Stimulated activated CD4-positive, alpha-beta T cell treated with anti-CD3 and anti-CD28 coated beads, Interleukin-15, amount 100 ng/mL, for 1 hour (primary cell): ENCODE measurements around the gene AKAP8L.
"Not testable (repeated sequence)": the region's sequence is repeated elsewhere in the genome, so short reads cannot be mapped to it uniquely, and the experiment has no call there.

Experiments used
- DNase-seq, 2 donors: peaks; one replicate each; pipeline ENCODE4 v3.0.0-alpha.2; 2020; ENCODE audit warnings: low read depth in 1 of 2, low spot score in 1 of 2

AKAP8L gene

DNA sequence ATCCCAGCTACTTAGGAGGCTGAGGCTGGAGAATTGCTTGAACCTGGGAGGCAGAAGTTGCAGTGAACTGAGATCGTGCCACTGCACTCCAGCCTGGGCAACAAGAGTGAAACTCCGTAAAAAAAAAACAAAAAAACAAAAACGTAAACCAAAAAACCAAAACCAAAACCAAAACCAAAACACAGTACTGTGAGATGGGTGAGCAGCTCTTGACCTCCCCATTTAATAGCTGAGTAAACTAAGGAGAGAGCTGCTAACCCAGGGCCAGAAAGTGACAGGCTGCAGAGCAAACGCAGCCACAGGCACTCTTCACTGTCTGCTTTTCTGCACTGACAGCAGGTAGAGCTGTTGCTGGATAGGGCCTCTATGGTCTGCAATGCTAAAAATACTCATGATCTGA is 58.8 kb downstream of the AKAP8L start:
- DNase-seq: not testable (repeated sequence)

- DNase-seq: no peak
These were observed 59.9 kb downstream of the AKAP8L start for GRCh38 chr19:15358918-15359317.

GRCh38 chr19:15357906-15358305 is 60.9 kb downstream of the AKAP8L start:
- DNase-seq: no peak

DNA sequence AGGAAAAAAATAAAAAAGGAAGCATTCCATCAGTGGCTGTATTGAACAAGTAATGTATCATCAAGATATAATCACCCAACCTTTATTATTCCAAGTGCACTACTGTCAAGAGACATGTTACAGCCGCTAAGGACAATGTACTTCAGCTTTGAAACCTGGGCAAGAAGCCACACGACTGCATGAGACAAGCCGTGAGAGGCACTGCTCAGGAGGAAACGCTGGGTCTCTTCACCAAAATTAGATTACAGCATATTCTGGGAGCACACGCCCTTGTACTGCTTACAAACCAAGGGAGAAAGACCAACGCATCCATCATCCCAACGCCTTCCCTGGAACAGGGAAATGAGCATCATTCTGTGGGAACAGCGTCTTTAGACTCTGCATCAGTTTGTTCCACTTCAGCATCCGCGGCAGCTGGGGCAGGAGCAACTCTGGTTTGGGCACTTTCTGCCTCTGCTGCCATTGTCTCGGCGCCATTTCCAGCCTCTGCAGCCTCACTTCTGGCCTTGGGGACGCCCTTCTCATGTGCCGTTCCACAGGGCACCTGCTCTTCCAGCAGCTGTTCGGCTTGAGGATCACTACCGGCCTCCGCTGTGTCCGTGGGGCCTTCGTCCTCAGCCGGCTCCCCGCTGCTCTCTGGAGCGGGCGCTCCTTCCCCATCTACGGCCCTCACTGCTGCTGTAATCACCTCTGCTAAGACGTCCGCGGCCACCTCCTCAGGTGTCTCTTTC is 64.1 kb downstream of the AKAP8L start:
- DNase-seq: no peak

DNA sequence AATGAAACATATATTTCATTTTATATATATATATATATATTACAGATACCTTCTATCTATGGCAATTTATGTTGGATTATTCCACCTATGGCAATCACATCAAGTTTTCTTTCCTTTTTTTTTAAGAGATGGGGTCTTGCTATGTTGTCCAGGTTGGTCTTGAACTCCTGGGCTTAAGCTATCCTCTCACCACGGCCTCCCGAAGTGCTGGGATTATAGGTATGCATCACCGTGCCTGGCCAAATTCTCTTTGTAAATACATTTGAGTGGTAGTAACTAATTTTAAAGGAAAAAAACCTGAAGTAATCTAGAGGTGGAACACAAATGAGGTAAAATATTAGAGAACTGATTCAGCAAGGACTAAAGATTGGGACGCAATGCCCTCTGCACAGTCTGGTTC is 64.9 kb downstream of the AKAP8L start:
- DNase-seq: no peak

DNA sequence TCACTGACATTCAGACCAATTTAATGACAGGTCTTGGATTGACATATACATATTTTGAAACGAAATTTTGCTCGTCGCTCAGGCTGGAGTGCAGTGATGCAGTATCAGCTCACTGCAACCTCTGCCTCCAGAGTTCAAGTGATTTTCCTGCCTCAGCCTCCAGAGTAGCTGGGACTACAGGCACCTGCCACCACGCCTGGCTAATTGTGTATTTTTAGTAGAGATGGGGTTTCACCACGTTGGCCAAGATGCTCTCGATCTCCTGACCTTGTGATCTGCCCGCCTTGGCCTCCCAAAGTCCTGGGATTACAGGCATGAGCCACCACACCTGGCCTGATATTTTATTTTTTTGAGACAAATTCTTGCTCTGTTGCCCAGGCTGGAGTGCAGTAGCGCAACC is 66.3 kb downstream of the AKAP8L start:
- DNase-seq: not testable (repeated sequence)

- not testable (repeated sequence) for DNase-seq
These were observed 77.5 kb downstream of the AKAP8L start for GRCh38 chr19:15341328-15341727.

GRCh38 chr19:15340086-15340485 is 78.7 kb downstream of the AKAP8L start:
- DNase-seq: no peak

GRCh38 chr19:15337202-15337601 is 81.6 kb downstream of the AKAP8L start:
- DNase-seq: no peak

- not testable (repeated sequence) for DNase-seq
These were observed 82.8 kb downstream of the AKAP8L start for GRCh38 chr19:15335992-15336391.

GRCh38 chr19:15332311-15332996 is 86.3 kb downstream of the AKAP8L start, which contains the start of gene BRD4:
Gene BRD4 (minus strand): TSS chr19:15332539. CDS start chr19:15273099, 59,440 bp downstream.
- DNase-seq: peak; percentile 59 to 77

GRCh38 chr19:15331419-15332310 is 87.1 kb downstream of the AKAP8L start:
- peak; percentile 34 to 55 for DNase-seq

DNA sequence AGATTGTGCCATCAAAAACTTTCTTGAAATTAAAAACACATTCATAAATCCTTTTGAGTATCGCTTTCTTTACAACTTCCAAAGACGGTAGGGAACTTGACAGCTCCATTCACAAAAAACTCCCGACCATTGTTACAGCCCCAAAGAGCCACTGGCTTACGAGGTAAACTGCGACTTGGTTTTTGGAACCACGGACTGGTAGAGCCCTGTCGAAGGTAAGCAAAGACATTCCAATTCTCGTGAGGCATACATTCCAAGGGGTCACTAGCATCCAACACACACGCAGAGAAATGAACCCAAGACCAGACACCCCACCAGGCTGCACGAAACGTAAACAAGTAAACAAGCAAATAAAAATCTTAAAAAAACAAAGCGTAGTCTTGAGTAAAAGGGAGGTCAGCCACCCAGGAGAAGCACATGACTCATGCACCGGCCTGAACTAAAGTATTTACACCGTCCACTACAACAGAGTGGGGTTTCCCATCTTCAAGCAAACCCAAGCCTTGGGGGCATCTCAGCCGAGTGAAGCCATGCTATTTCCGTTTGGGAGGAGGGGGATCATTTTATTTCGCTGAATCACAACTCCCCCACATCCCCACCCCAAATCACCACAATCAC is 87.9 kb downstream of the AKAP8L start:
- no peak for DNase-seq
